IMR-90 (cell line): ENCODE measurements around the gene CALY. TPM values are rescaled to one million over a fixed set of nuclear protein-coding genes. Genes with fewer than 3 reads are reported as not detected.

Experiments
- ATAC-seq: fragments of 200-7000 bp; cut with Tn5 transposase; 2 replicates; pipeline ENCODE4 v1.9.1; 2020; ENCODE audit warnings: low read depth, mild to moderate bottlenecking, moderate library complexity
- BruUV-seq: library from RNA; stranded (reverse); fragments of 400-500 nt; replicated peaks from 2 replicates; lab custom pipeline; 2021; lab: Mats Ljungman, UMichigan
- CTCF ChIA-PET: fragments of 300-600 bp; formaldehyde crosslinking; extraction: SDS; loops from one replicate; lab custom pipeline; 2021; ENCODE audit warnings: antibody characterized with exemption; lab: Yijun Ruan, JAX
- POLR2A ChIA-PET: fragments of 300-600 bp; sonication (Branson Sonifier 250); formaldehyde crosslinking; loops from one replicate; lab custom pipeline; 2022; ENCODE audit warnings: antibody characterized with exemption; ENCODE audit not compliant: unreplicated experiment; lab: Charles Lee
- DNase-seq: peaks from one replicate; pipeline ENCODE4 v3.0.0; 2013
- H2AFZ ChIP-seq: replicated peaks from 2 replicates; pipeline ENCODE3; 2013; ENCODE audit warnings: low read length, mild to moderate bottlenecking; ENCODE audit not compliant: poor library complexity
- H2AK5ac ChIP-seq: 2 replicates; pipeline ENCODE4 v1.6.1; 2013; ENCODE audit warnings: low read depth, low read length, inconsistent platforms
- H2AK9ac ChIP-seq: replicated peaks from 2 replicates; pipeline ENCODE3; 2013; ENCODE audit warnings: mild to moderate bottlenecking, low read depth, low read length, moderate library complexity; ENCODE audit not compliant: poor library complexity
- H2BK120ac ChIP-seq: 2 replicates; pipeline ENCODE4 v1.6.1; 2013; ENCODE audit warnings: low read depth, low read length, inconsistent platforms
- H2BK15ac ChIP-seq: 3 replicates; pipeline ENCODE4 v1.6.1; 2013; ENCODE audit warnings: low read depth, low read length, inconsistent platforms
- H2BK20ac ChIP-seq: 2 replicates; pipeline ENCODE4 v1.6.1; 2013; ENCODE audit warnings: low read depth, mild to moderate bottlenecking, inconsistent platforms, low read length, moderate library complexity
- H2BK5ac ChIP-seq: 2 replicates; pipeline ENCODE4 v1.6.1; 2013; ENCODE audit warnings: mild to moderate bottlenecking, low read depth, low read length, inconsistent platforms; ENCODE audit not compliant: poor library complexity, severe bottlenecking
- H3K14ac ChIP-seq: replicated peaks from 2 replicates; pipeline ENCODE4 v1.6.1; 2013; ENCODE audit warnings: low read depth, low read length, inconsistent platforms
- H3K18ac ChIP-seq: 2 replicates; pipeline ENCODE4 v1.6.1; 2013; ENCODE audit warnings: low read depth, low read length, control low read depth
- H3K23ac ChIP-seq: 2 replicates; pipeline ENCODE4 v1.6.1; 2013; ENCODE audit warnings: low read depth, low read length, inconsistent platforms
- H3K27ac ChIP-seq: 2 replicates; pipeline ENCODE4 v1.5.1; 2013; ENCODE audit warnings: mild to moderate bottlenecking, control low read depth, low read length; ENCODE audit not compliant: insufficient read depth
- H3K27me3 ChIP-seq: 2 replicates; pipeline ENCODE4 v1.6.1; 2013; ENCODE audit warnings: low read length; ENCODE audit not compliant: control insufficient read depth, insufficient read depth
- H3K36me3 ChIP-seq: 2 replicates; pipeline ENCODE4 v1.6.1; 2013; ENCODE audit warnings: low read length, mixed read lengths; ENCODE audit not compliant: control insufficient read depth, insufficient read depth
- H3K4ac ChIP-seq: 2 replicates; pipeline ENCODE4 v1.6.1; 2013; ENCODE audit warnings: low read depth, low read length, inconsistent platforms
- H3K4me1 ChIP-seq: 2 replicates; pipeline ENCODE4 v1.6.1; 2013; ENCODE audit warnings: low read length, mixed read lengths; ENCODE audit not compliant: control insufficient read depth, insufficient read depth
- H3K4me2 ChIP-seq: 2 replicates; pipeline ENCODE4 v1.6.1; 2013; ENCODE audit warnings: low read depth, mild to moderate bottlenecking, control low read depth, low read length, moderate library complexity
- H3K4me3 ChIP-seq: 2 replicates; pipeline ENCODE4 v1.5.1; 2013; ENCODE audit warnings: low read depth, mild to moderate bottlenecking, control low read depth, low read length, moderate library complexity; ENCODE audit not compliant: insufficient read depth
- H3K56ac ChIP-seq: 2 replicates; pipeline ENCODE4 v1.6.1; 2013; ENCODE audit warnings: low read length, inconsistent platforms; ENCODE audit not compliant: insufficient read depth; ENCODE audit errors: extremely low read depth
- H3K79me1 ChIP-seq, 2 experiments: 2 replicates each; pipeline ENCODE4 v1.6.1; 2013; ENCODE audit warnings: low read length in 2 of 2, inconsistent platforms in 1 of 2, low read depth in 1 of 2
- H3K9ac ChIP-seq: 2 replicates; pipeline ENCODE4 v1.6.1; 2013; ENCODE audit warnings: low read depth, low read length, control low read depth
- H3K9me1 ChIP-seq: 2 replicates; pipeline ENCODE4 v1.6.1; 2013; ENCODE audit warnings: low read length, inconsistent platforms; ENCODE audit not compliant: insufficient read depth
- H3K9me3 ChIP-seq: 2 replicates; pipeline ENCODE4 v1.6.1; 2013; ENCODE audit warnings: low read length; ENCODE audit not compliant: control insufficient read depth, insufficient read depth
- H4K20me1 ChIP-seq: 2 replicates; pipeline ENCODE4 v1.6.1; 2013; ENCODE audit warnings: low read length, inconsistent platforms; ENCODE audit not compliant: insufficient read depth
- H4K5ac ChIP-seq: 2 replicates; pipeline ENCODE4 v1.6.1; 2013; ENCODE audit warnings: mild to moderate bottlenecking, low read depth, low read length, control low read depth
- H4K8ac ChIP-seq, 2 experiments: 2 replicates each; pipeline ENCODE4 v1.6.1; 2013; ENCODE audit warnings: low read depth in 2 of 2, low read length in 2 of 2, control low read depth in 1 of 2, inconsistent platforms in 1 of 2
- H4K91ac ChIP-seq: 2 replicates; pipeline ENCODE4 v1.6.1; 2013; ENCODE audit warnings: low read depth, low read length, inconsistent platforms; ENCODE audit not compliant: insufficient read depth
- BHLHE40 ChIP-seq: fragments of 150-350 bp; IDR thresholded peaks from 2 replicates; pipeline ENCODE4 v1.6.1; 2016; ENCODE audit warnings: mild to moderate bottlenecking, low read depth, low read length
- CTCF ChIP-seq: conservative IDR thresholded peaks from 2 replicates; pipeline ENCODE4 v1.5.1; 2012; ENCODE audit warnings: mild to moderate bottlenecking, low read depth, low read length, improper control_type of control experiment
- ELK1 ChIP-seq: fragments of 150-350 bp; IDR thresholded peaks from 2 replicates; pipeline ENCODE4 v1.6.1; 2016; ENCODE audit warnings: low read depth, mild to moderate bottlenecking, low read length, moderate library complexity, borderline replicate concordance
- FOS ChIP-seq: fragments of 150-350 bp; IDR thresholded peaks from 2 replicates; pipeline ENCODE4 v1.6.1; 2016; ENCODE audit warnings: low read depth, low read length
- MAFK ChIP-seq: IDR thresholded peaks from 2 replicates; pipeline ENCODE4 v1.6.1; 2012; ENCODE audit warnings: low read depth, low read length, improper control_type of control experiment
- NFE2L2 ChIP-seq: fragments of 150-350 bp; IDR thresholded peaks from 2 replicates; pipeline ENCODE4 v1.6.1; 2016; ENCODE audit warnings: low read depth, mild to moderate bottlenecking, low read length
- POLR2A ChIP-seq: IDR thresholded peaks from 2 replicates; pipeline ENCODE4 v1.6.1; 2012; ENCODE audit warnings: mild to moderate bottlenecking, low read depth, low read length
- RCOR1 ChIP-seq: IDR thresholded peaks from 2 replicates; pipeline ENCODE4 v1.6.1; 2012; ENCODE audit warnings: mild to moderate bottlenecking, low read length, improper control_type of control experiment; ENCODE audit not compliant: insufficient replicate concordance
- RFX5 ChIP-seq: IDR thresholded peaks from 2 replicates; pipeline ENCODE4 v1.8.0; 2012; ENCODE audit warnings: low read depth, mild to moderate bottlenecking, low read length, moderate library complexity
- USF2 ChIP-seq: fragments of 150-350 bp; IDR thresholded peaks from 2 replicates; pipeline ENCODE4 v1.6.1; 2017; ENCODE audit warnings: mild to moderate bottlenecking, antibody characterized with exemption, low read length, low read depth
- WGBS, 2 experiments: methylation state at CpG; one replicate each; pipeline versions ENCODE4 v1.1.5 to v1.1.7; 2013; ENCODE audit warnings: missing lambda C conversion rate in 2 of 2; ENCODE audit not compliant: insufficient read length in 1 of 2; ENCODE audit errors: extremely low coverage in 2 of 2; 5-methylcytosine and 5-hydroxymethylcytosine counted together
- dilution Hi-C: fragments of 300-500 bp; cut with HindIII; formaldehyde crosslinking; loops from one replicate; pipeline ENCODE4 v1.14.3; 2018; ENCODE audit warnings: low sequenced_read_pairs; ENCODE audit not compliant: unreplicated experiment
- in situ Hi-C: fragments of 300-500 bp; cut with MboI; formaldehyde crosslinking; loops from 3 replicates; pipeline ENCODE4 v1.14.3; 2019; ENCODE audit warnings: low sequenced_read_pairs, inconsistent platforms, mixed read lengths
- intact Hi-C: fragments of 100-400 bp; cut with micrococcal nuclease; formaldehyde crosslinking; loops from 2 replicates; pipeline ENCODE4 v1.10.0; 2022
- polyA plus RNA-seq, 3 experiments: library from polyadenylated mRNA; depleted of rRNA; stranded (reverse); fragments of >200 nt; gene quantifications; 2 replicates each; pipeline ENCODE4 v1.2.3, GENCODE V29; 2012; ENCODE audit warnings: low replicate concordance in 1 of 3
- total RNA-seq: library from RNA; depleted of rRNA; stranded (reverse); fragments of >200 nt; gene quantifications from 2 replicates; pipeline ENCODE4 v1.2.3, GENCODE V29; 2012

Gene CALY
- total and polyA plus RNA-seq, 2 of the 4 experiments (the other 2 are of a cell fraction) = 0.34 TPM; not detected in 1

- H3K4me3 ChIP-seq = no peak overlapping the region
- peaks cover 3 to 9% of the 10 kb centered on the region in 2 experiments; a peak in 3 of 4 replicates for H3K79me1 ChIP-seq
- 98% methylated on average over 19 of the region's 36 CpGs; no CpG with 5 or more reads in 1 of the 2 experiments for WGBS, 2 experiments
- no peak overlapping the region for H3K23ac ChIP-seq
- in situ Hi-C loops (no loop called here), dilution Hi-C loops (no loop called here), intact Hi-C loops (no loop called here)
- no peak overlapping the region for H2BK120ac ChIP-seq
- POLR2A ChIA-PET = no interaction called here
- BruUV-seq = no TSS peak
- H3K4me1 ChIP-seq = no peaks in the 10 kb centered on the region
- no peak overlapping the region for H2AFZ ChIP-seq
- no peak overlapping the region for H3K56ac ChIP-seq
- H4K20me1 ChIP-seq = no peaks in the 10 kb centered on the region
- H2BK20ac ChIP-seq = no peak overlapping the region
- H2BK15ac ChIP-seq = no peak overlapping the region
- H3K9me1 ChIP-seq = no peaks in the 10 kb centered on the region
- no peak overlapping the region for H3K4me2 ChIP-seq
- no peak overlapping the region for H4K5ac ChIP-seq
- peaks cover 79% of the 10 kb centered on the region for H3K36me3 ChIP-seq
- H3K14ac ChIP-seq = no peak overlapping the region
- no peak overlapping the region for H2AK5ac ChIP-seq
- no peak overlapping the region for H2AK9ac ChIP-seq
- H3K9me3 ChIP-seq = no peaks in the 10 kb centered on the region
- TF ChIP-seq BHLHE40 (no peak), RCOR1 (no peak), USF2 (no peak), FOS (no peak), POLR2A (no peak), NFE2L2 (no peak), RFX5 (no peak), MAFK (no peak), ELK1 (no peak), CTCF (no peak)
- DNase-seq = no peak
- no peak overlapping the region for H3K18ac ChIP-seq
- no peaks in the 10 kb centered on the region for H3K27me3 ChIP-seq
- no peak overlapping the region for H2BK5ac ChIP-seq
- no peak overlapping the region for H4K8ac ChIP-seq
- no peak for ATAC-seq
- H3K27ac ChIP-seq = no peak overlapping the region
- H4K91ac ChIP-seq = no peak overlapping the region
- CTCF ChIA-PET = no interaction called here
- H3K4ac ChIP-seq = no peak overlapping the region
- H3K9ac ChIP-seq = no peak overlapping the region
These were observed 51.5 kb downstream of the CALY start for GRCh38 chr10:133285217-133285616.
